ENCODE measurements around the gene TAF7.
A peak's percentile ranks its signal among the peaks of the same experiment; 100 is the strongest.

TAF7 gene

GRCh38 chr5:141298376-141298775 is 22.2 kb downstream of the TAF7 start:
- Histone ChIP-seq H3K4me1 (ENCODE audit: control insufficient read depth, insufficient read depth, low read length) (no peaks in the 10 kb centered on the region), H3K9me3 (ENCODE audit: control insufficient read depth, insufficient read depth, low read depth, low read length) (no peaks in the 10 kb centered on the region; the same call in 1 of the 2 replicates), H3K36me3 (ENCODE audit: control insufficient read depth in 2 of 2, insufficient read depth in 1 of 2, low read length in 2 of 2) (no peaks in the 10 kb centered on the region), H3K27ac (ENCODE audit: extremely low read depth, low read depth, low read length) (no peak overlapping the region), H3K4me3 (ENCODE audit: low read depth, low read length) (no peak overlapping the region)
- ChIA-PET CTCF (interaction anchor here (0.7 to 0.9 kb wide), 3 partner anchors 22 to 122 kb away, joined by 3 to 7 read pairs (median 4); partner anchors contain the start of gene PCDHGA5), POLR2A (no interaction called here)
- TF ChIP-seq ZNF791 (tag by site-specific recombination; IDR thresholded peaks at IDR 0.05) (no peak), ZNF596 (tag by site-specific recombination; IDR thresholded peaks at IDR 0.05) (no peak), ZBTB10 (tag by site-specific recombination; IDR thresholded peaks at IDR 0.05) (no peak)

- H3K27ac ChIP-seq (ENCODE audit: extremely low read depth, low read depth, low read length) = no peak overlapping the region
- H3K4me3 ChIP-seq (ENCODE audit: low read depth, low read length) = no peak overlapping the region
- no peaks in the 10 kb centered on the region for H3K4me1 ChIP-seq (ENCODE audit: control insufficient read depth, insufficient read depth, low read length)
- CTCF ChIA-PET = interaction anchor here (2.3 kb wide), 1 partner anchor 28 kb away, joined by 7 read pairs; the partner anchor contains the start of gene PCDHB15
- no peaks in the 10 kb centered on the region for H3K36me3 ChIP-seq (ENCODE audit: control insufficient read depth in 2 of 2, insufficient read depth in 1 of 2, low read length in 2 of 2)
- TF ChIP-seq INSM2 (tag by site-specific recombination; IDR thresholded peaks at IDR 0.05) (no peak), ZNF654 (tag by site-specific recombination; IDR thresholded peaks at IDR 0.05; ENCODE audit: low read depth) (peak; percentile 21; the same call in 1 of the 2 replicates)
- peaks cover 2% of the 10 kb centered on the region; the same call in 1 of the 2 replicates for H3K9me3 ChIP-seq (ENCODE audit: control insufficient read depth, insufficient read depth, low read depth, low read length)
- POLR2A ChIA-PET = no interaction called here
Observed at GRCh38 chr5:141272906-141273305, 47.7 kb downstream of the TAF7 start.

GRCh38 chr5:141269195-141269594 is 51.4 kb downstream of the TAF7 start:
- H3K27ac ChIP-seq (ENCODE audit: extremely low read depth, low read depth, low read length) = no peak overlapping the region

More at GRCh38 chr5:141269195-141269594, 51.4 kb downstream of the TAF7 start:
- ChIA-PET POLR2A (no interaction called here), CTCF (no interaction called here)
- H3K36me3 ChIP-seq (ENCODE audit: control insufficient read depth in 2 of 2, insufficient read depth in 1 of 2, low read length in 2 of 2) = no peaks in the 10 kb centered on the region
- H3K4me3 ChIP-seq (ENCODE audit: low read depth, low read length) = no peak overlapping the region
- no peaks in the 10 kb centered on the region for H3K4me1 ChIP-seq (ENCODE audit: control insufficient read depth, insufficient read depth, low read length)
- peaks cover 2% of the 10 kb centered on the region for H3K9me3 ChIP-seq (ENCODE audit: control insufficient read depth, insufficient read depth, low read depth, low read length)
- no peak for TF ChIP-seq ZNF610 (tag by site-specific recombination; IDR thresholded peaks at IDR 0.05; ENCODE audit: borderline replicate concordance)
- no peak for TF ChIP-seq IKZF3 (tag by site-specific recombination; IDR thresholded peaks at IDR 0.05)
- TF ChIP-seq ZNF624 (tag by site-specific recombination; IDR thresholded peaks at IDR 0.05) = no peak
- no peak for TF ChIP-seq ZNF596 (tag by site-specific recombination; IDR thresholded peaks at IDR 0.05)
- no peak for TF ChIP-seq ZNF837 (tag by site-specific recombination; IDR thresholded peaks at IDR 0.05)
- no peak for TF ChIP-seq ZNF214 (tag by site-specific recombination; IDR thresholded peaks at IDR 0.05; ENCODE audit: borderline replicate concordance)
- TF ChIP-seq ZNF404 (tag by site-specific recombination; IDR thresholded peaks at IDR 0.05) = no peak
